ENCODE data around the gene CISTR.

CISTR gene

DNA sequence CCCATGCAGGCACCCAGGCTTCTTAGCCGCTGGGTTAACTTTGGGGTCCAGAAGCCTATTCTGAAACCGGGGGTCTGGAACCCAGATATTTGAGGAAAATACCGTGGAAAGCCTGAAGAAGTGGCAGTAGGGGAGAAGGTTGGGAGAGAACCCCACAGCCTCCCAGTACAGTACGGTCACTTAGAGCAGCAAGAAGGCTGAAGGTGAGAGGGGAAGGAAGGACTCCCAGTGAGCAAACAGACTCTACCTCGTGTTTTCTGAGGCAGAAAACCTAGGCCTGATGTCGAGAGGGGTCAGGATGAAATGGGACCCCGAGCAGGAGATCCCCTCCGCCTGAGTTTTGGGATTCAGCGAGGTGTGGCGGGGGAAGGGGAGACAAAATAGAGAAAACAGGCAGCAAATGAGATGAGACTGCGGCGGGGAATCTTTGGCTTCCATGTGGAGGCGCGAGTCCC is 13.8 kb downstream of the CISTR start:
- Histone ChIP-seq H3K4me1 (ENCODE audit: insufficient read depth, poor library complexity, severe bottlenecking) (no peaks in the 10 kb centered on the region), H3K27ac (ENCODE audit: poor library complexity, severe bottlenecking) (no peak overlapping the region), H3K27me3 (ENCODE audit: insufficient read depth, poor library complexity, severe bottlenecking) (peaks cover 19% of the 10 kb centered on the region), H3K4me3 (ENCODE audit: severe bottlenecking) (no peak overlapping the region), H3K36me3 (ENCODE audit: low read depth) (no peaks in the 10 kb centered on the region), H3K9me3 (ENCODE audit: severe bottlenecking) (no peaks in the 10 kb centered on the region)
- ATAC-seq (ENCODE audit: low read depth) (no peak), DNase-seq (ENCODE audit: low spot score) (no peak)
- TF ChIP-seq, protein P1, sequence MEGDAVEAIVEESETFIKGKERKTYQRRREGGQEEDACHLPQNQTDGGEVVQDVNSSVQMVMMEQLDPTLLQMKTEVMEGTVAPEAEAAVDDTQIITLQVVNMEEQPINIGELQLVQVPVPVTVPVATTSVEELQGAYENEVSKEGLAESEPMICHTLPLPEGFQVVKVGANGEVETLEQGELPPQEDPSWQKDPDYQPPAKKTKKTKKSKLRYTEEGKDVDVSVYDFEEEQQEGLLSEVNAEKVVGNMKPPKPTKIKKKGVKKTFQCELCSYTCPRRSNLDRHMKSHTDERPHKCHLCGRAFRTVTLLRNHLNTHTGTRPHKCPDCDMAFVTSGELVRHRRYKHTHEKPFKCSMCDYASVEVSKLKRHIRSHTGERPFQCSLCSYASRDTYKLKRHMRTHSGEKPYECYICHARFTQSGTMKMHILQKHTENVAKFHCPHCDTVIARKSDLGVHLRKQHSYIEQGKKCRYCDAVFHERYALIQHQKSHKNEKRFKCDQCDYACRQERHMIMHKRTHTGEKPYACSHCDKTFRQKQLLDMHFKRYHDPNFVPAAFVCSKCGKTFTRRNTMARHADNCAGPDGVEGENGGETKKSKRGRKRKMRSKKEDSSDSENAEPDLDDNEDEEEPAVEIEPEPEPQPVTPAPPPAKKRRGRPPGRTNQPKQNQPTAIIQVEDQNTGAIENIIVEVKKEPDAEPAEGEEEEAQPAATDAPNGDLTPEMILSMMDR (IDR thresholded peaks at IDR 0.05; ENCODE audit: poor library complexity, severe bottlenecking): no peak

DNA sequence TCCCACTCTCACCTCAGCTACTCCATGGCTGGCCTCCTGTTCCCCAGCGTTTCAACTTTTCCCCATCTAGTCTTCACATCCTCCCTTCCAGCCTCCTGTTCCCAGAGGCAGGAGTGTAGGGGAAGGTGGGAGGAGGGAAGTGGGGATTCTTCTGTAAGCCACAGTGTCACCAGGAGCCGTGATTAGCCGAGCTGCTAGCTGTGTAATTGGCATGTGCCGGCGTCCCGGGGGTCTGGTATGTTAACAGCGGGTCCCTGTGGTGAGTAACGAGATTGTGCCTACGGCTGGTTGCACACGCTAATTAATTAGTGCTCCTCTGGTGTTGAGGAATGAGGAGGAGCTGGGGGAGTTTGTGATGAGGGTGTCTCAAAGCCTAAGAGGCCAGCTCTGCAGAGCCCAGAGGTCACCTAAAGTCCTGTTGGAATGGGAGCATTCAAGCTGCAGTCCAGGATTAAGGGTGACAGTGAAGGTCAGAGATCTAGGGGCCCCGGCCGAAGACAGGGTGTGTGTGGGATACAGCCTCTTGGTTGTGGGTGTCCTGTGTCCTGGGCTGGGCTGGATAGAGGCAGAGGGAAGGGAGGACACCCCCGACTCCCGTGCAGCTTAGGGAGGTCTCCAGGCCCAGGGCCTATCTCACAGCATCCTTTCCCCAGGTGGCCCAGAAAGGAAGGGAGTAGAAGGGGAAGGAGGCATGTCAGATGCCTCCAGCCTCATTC is 14.5 kb downstream of the CISTR start:
- peaks cover 19% of the 10 kb centered on the region for H3K27me3 ChIP-seq (ENCODE audit: insufficient read depth, poor library complexity, severe bottlenecking)
- H3K4me1 ChIP-seq (ENCODE audit: insufficient read depth, poor library complexity, severe bottlenecking): no peaks in the 10 kb centered on the region
- no peaks in the 10 kb centered on the region for H3K9me3 ChIP-seq (ENCODE audit: severe bottlenecking)
- ATAC-seq (ENCODE audit: low read depth): no peak
- DNase-seq (ENCODE audit: low spot score): no peak
- H3K36me3 ChIP-seq (ENCODE audit: low read depth): no peaks in the 10 kb centered on the region
- no peak overlapping the region for H3K4me3 ChIP-seq (ENCODE audit: severe bottlenecking)
- no peak overlapping the region for H3K27ac ChIP-seq (ENCODE audit: poor library complexity, severe bottlenecking)
- TF ChIP-seq, protein P1 (IDR thresholded peaks at IDR 0.05; ENCODE audit: poor library complexity, severe bottlenecking): no peak

DNA sequence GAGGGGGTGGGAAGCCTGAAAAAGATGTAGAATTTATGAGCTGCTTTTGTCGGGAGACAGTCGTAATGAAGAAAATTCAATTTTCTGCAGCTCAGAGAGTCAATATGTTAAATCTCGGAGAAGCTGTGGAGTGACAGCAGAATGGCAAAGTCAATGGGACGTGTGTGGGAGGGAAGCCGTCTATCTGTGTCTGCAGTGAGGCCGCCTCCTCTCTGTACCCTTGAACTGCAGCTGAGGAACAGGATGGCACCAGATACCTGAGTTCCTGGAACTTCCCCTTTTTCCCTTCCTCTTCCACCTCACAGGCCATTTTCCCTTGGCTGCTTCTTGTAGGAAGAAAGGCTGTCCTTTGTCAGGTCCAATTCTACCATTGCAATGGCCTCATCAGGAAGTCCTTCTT is 15.2 kb downstream of the CISTR start:
- peaks cover 19% of the 10 kb centered on the region for H3K27me3 ChIP-seq (ENCODE audit: insufficient read depth, poor library complexity, severe bottlenecking)
- no peak for ATAC-seq (ENCODE audit: low read depth)
- H3K27ac ChIP-seq (ENCODE audit: poor library complexity, severe bottlenecking): no peak overlapping the region
- H3K9me3 ChIP-seq (ENCODE audit: severe bottlenecking): no peaks in the 10 kb centered on the region
- no peaks in the 10 kb centered on the region for H3K4me1 ChIP-seq (ENCODE audit: insufficient read depth, poor library complexity, severe bottlenecking)
- no peak for DNase-seq (ENCODE audit: low spot score)
- TF ChIP-seq, protein P1 (IDR thresholded peaks at IDR 0.05; ENCODE audit: poor library complexity, severe bottlenecking): no peak
- no peak overlapping the region for H3K4me3 ChIP-seq (ENCODE audit: severe bottlenecking)
- no peaks in the 10 kb centered on the region for H3K36me3 ChIP-seq (ENCODE audit: low read depth)

DNA sequence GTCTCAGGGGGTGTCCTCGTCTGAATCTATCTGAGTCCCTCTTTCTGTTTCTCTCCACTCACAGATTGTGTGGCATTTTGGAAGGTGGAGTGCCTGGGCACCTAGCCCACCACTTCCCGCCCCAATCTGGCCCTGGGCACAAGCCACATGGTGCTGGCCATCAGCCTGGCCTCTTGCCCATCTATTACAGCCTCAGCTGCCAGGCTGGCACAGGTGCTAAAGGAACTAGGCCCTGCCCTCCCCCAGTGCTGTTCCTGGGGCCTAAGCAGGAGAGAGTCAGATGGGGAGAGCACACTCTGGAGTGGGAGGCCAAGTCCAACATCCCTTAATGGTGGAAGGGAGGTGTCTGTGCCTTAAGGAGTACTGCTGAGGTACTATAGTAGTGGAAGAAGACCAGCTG is 16.2 kb downstream of the CISTR start:
- no peaks in the 10 kb centered on the region for H3K9me3 ChIP-seq (ENCODE audit: severe bottlenecking)
- no peaks in the 10 kb centered on the region for H3K36me3 ChIP-seq (ENCODE audit: low read depth)
- H3K4me3 ChIP-seq (ENCODE audit: severe bottlenecking): no peak overlapping the region
- ATAC-seq (ENCODE audit: low read depth): no peak
- no peak overlapping the region for H3K27ac ChIP-seq (ENCODE audit: poor library complexity, severe bottlenecking)
- H3K4me1 ChIP-seq (ENCODE audit: insufficient read depth, poor library complexity, severe bottlenecking): no peaks in the 10 kb centered on the region
- TF ChIP-seq, protein P1 (IDR thresholded peaks at IDR 0.05; ENCODE audit: poor library complexity, severe bottlenecking): no peak
- H3K27me3 ChIP-seq (ENCODE audit: insufficient read depth, poor library complexity, severe bottlenecking): peaks cover 19% of the 10 kb centered on the region
- DNase-seq (ENCODE audit: low spot score): no peak

DNA sequence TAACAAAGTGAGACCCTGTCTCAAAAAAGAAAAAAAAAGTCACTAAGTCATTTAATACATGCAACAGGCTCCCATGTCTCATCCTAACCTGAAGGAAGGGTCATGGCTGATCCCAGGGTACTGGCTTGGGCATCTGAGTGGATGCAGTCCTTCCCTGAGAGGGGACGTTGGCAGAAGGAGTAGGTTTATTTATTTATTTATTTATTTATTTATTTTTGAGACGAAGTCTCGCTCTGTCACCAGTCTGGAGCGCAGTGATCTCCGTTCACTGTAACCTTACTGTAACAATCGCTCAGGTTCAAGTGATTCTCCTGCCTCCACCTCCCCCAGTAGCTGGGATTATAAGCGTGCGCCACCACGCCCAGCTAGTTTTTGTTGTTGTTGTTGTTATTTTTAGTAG is 17.4 kb downstream of the CISTR start:
- Histone ChIP-seq H3K36me3 (ENCODE audit: low read depth) (no peaks in the 10 kb centered on the region), H3K27ac (ENCODE audit: poor library complexity, severe bottlenecking) (no peak overlapping the region), H3K4me3 (ENCODE audit: severe bottlenecking) (no peak overlapping the region), H3K27me3 (ENCODE audit: insufficient read depth, poor library complexity, severe bottlenecking) (peaks cover 10% of the 10 kb centered on the region), H3K9me3 (ENCODE audit: severe bottlenecking) (no peaks in the 10 kb centered on the region), H3K4me1 (ENCODE audit: insufficient read depth, poor library complexity, severe bottlenecking) (no peaks in the 10 kb centered on the region)
- no peak for ATAC-seq (ENCODE audit: low read depth)
- TF ChIP-seq, protein P1 (IDR thresholded peaks at IDR 0.05; ENCODE audit: poor library complexity, severe bottlenecking): no peak
- no peak for DNase-seq (ENCODE audit: low spot score)
